Activated CD8-positive, alpha-beta memory T cell treated with anti-CD3 and anti-CD28 coated beads, Interleukin-2, amount 10 ng/mL, durations not matched to agents 7 days and 5 days (primary cell): ENCODE measurements around the gene PTX4. TPM values are rescaled to one million over a fixed set of nuclear protein-coding genes. Genes with fewer than 3 reads are reported as not detected.

Experiments used
- ATAC-seq: fragments of 150-1000 bp; cut with Tn5 transposase; one replicate; pipeline ENCODE4 v1.10.0; 2021; ENCODE audit warnings: moderate library complexity
- CTCF ChIA-PET: fragments of 350-600 bp; sonication (Branson Sonifier 250); formaldehyde crosslinking; loops from one replicate; lab custom pipeline; 2021; ENCODE audit warnings: antibody characterized with exemption; lab: Charles Lee
- DNase-seq: peaks from one replicate; pipeline ENCODE4 v3.0.0-alpha.2; 2020
- H3K27ac Mint-ChIP-seq: one replicate; pipeline ENCODE4 v1.8.0; 2021; ENCODE audit warnings: mild to moderate bottlenecking, mixed read lengths
- H3K27me3 Mint-ChIP-seq: one replicate; pipeline ENCODE4 v1.8.0; 2021; ENCODE audit warnings: mixed read lengths
- H3K36me3 Mint-ChIP-seq: one replicate; pipeline ENCODE4 v1.8.0; 2021; ENCODE audit warnings: mild to moderate bottlenecking, mixed read lengths
- H3K4me1 Mint-ChIP-seq: one replicate; pipeline ENCODE4 v1.8.0; 2021; ENCODE audit warnings: mixed read lengths
- H3K4me3 Mint-ChIP-seq: one replicate; pipeline ENCODE4 v1.8.0; 2021; ENCODE audit warnings: mild to moderate bottlenecking, moderate library complexity, mixed read lengths
- H3K9me3 Mint-ChIP-seq: one replicate; pipeline ENCODE4 v1.8.0; 2022; ENCODE audit warnings: low read depth, mixed read lengths
- total RNA-seq, 2 experiments: library from RNA; stranded (reverse); gene quantifications; one replicate each; pipeline ENCODE4 v1.2.3, GENCODE V29; 2021

Gene PTX4
- total RNA-seq, 2 experiments from 2014 or later = not detected

DNA sequence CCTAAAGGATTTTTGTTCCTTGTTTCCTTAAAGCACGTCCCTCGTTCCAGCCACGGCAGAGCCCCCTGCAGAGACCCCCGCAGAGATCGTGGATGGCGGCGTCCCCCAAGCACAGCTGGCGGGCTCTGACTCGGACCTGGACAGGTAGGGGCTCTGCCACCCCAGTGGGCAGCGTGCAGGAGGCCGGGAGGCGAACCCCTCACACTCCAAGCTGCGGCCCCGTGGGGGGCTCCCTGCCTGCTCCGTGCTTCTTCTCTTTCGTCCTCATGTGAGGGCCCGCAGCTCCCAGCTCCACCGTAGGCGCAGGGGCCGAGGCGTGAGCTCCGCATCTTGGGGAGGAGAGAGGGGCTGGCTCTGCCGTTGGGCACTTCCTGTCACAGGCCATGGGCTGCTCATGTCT, 12.9 kb upstream of the PTX4 start:
- no peak for ATAC-seq
- H3K4me1 Mint-ChIP-seq = no peaks in the 10 kb centered on the region
- peaks cover 16% of the 10 kb centered on the region for H3K36me3 Mint-ChIP-seq
- H3K27me3 Mint-ChIP-seq = no peaks in the 10 kb centered on the region
- no peak overlapping the region for H3K27ac Mint-ChIP-seq
- no peak overlapping the region for H3K4me3 Mint-ChIP-seq
- CTCF ChIA-PET = no interaction called here
- no peak for DNase-seq
- H3K9me3 Mint-ChIP-seq = no peaks in the 10 kb centered on the region

DNA sequence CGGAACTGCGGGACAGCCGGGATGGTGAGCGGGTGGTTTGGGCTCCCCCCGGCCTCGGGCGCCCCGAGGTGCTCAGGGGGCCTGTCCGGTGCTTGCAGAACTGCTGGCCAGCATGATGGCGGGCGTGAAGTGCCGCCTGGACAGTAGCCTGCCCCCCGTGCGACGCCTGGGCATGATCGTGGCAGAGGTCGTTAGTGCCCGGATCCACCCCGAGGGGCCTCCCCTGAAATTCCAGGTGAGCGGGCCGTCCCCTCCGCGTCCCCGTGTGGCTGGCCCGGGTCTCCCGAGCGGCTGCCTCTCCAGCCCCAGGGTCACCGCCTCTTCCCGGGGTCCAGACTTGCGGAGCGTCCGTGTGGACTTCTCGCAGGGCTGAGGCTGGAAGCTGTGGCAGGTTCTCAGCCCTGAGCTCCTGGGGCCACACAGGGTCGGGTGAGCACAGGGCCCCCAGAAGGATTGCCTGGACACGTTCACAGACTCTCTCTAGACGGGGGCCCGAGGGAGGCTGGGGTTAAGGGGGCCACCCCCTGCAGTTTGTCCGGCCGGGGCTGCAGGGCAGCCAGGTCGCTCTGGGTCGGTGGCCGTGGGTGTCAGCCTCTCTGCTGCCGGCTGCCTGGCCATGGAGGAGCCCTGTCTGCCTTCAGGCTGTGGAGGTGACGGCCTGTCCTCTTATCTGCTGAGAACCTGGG, 11.9 kb upstream of the PTX4 start:
- Mint-ChIP-seq H3K27ac (no peak overlapping the region), H3K4me1 (no peaks in the 10 kb centered on the region), H3K27me3 (no peaks in the 10 kb centered on the region), H3K36me3 (peaks cover 16% of the 10 kb centered on the region), H3K9me3 (no peaks in the 10 kb centered on the region), H3K4me3 (no peak overlapping the region)
- CTCF ChIA-PET = no interaction called here
- no peak for DNase-seq
- no peak for ATAC-seq

- CTCF ChIA-PET = interaction anchor here (1.4 kb wide), 1 partner anchor 111 kb away, joined by 3 read pairs; no protein-coding TSS in a partner anchor
- Mint-ChIP-seq H3K27me3 (no peaks in the 10 kb centered on the region), H3K4me1 (peaks cover 1% of the 10 kb centered on the region), H3K27ac (no peak overlapping the region), H3K4me3 (no peak overlapping the region), H3K36me3 (peaks cover 16% of the 10 kb centered on the region), H3K9me3 (no peaks in the 10 kb centered on the region)
- DNase-seq (no peak), ATAC-seq (no peak)
These were observed 11.2 kb upstream of the PTX4 start for GRCh38 chr16:1499756-1500464.

- Mint-ChIP-seq H3K4me3 (no peak overlapping the region), H3K36me3 (peaks cover 16% of the 10 kb centered on the region), H3K9me3 (no peaks in the 10 kb centered on the region), H3K4me1 (peaks cover 6% of the 10 kb centered on the region), H3K27me3 (no peaks in the 10 kb centered on the region), H3K27ac (no peak overlapping the region)
- ATAC-seq (no peak), DNase-seq (no peak)
- CTCF ChIA-PET = interaction anchor here (1.4 kb wide), 1 partner anchor 112 kb away, joined by 3 read pairs; no protein-coding TSS in a partner anchor
These were observed 10.3 kb upstream of the PTX4 start for GRCh38 chr16:1498899-1499676.

- Mint-ChIP-seq H3K36me3 (peaks cover 6% of the 10 kb centered on the region), H3K27ac (no peak overlapping the region), H3K4me1 (peaks cover 17% of the 10 kb centered on the region), H3K27me3 (no peaks in the 10 kb centered on the region), H3K4me3 (no peak overlapping the region), H3K9me3 (no peaks in the 10 kb centered on the region)
- CTCF ChIA-PET = interaction anchor here (1.3 kb wide), 1 partner anchor 32 kb away, joined by 3 read pairs; no protein-coding TSS in a partner anchor
- DNase-seq = no peak
- ATAC-seq = no peak
These were observed 8.4 kb upstream of the PTX4 start for GRCh38 chr16:1497014-1497598.

GRCh38 chr16:1496464-1496863, 7.7 kb upstream of the PTX4 start:
- Mint-ChIP-seq H3K4me3 (no peak overlapping the region), H3K4me1 (peaks cover 17% of the 10 kb centered on the region), H3K36me3 (peaks cover 3% of the 10 kb centered on the region), H3K27ac (no peak overlapping the region), H3K9me3 (no peaks in the 10 kb centered on the region), H3K27me3 (no peaks in the 10 kb centered on the region)
- no peak for DNase-seq
- CTCF ChIA-PET = interaction anchor here (1.3 kb wide), 1 partner anchor 33 kb away, joined by 3 read pairs; no protein-coding TSS in a partner anchor
- ATAC-seq = no peak

- Mint-ChIP-seq H3K36me3 (peaks cover 2% of the 10 kb centered on the region), H3K4me3 (no peak overlapping the region), H3K27me3 (no peaks in the 10 kb centered on the region), H3K4me1 (peaks cover 17% of the 10 kb centered on the region), H3K9me3 (no peaks in the 10 kb centered on the region), H3K27ac (no peak overlapping the region)
- ATAC-seq (no peak), DNase-seq (no peak)
- CTCF ChIA-PET = no interaction called here
These were observed 7.1 kb upstream of the PTX4 start for GRCh38 chr16:1495889-1496262.

GRCh38 chr16:1495211-1495888, 6.6 kb upstream of the PTX4 start:
- H3K4me3 Mint-ChIP-seq = no peak overlapping the region
- ATAC-seq = no peak
- peaks cover 17% of the 10 kb centered on the region for H3K4me1 Mint-ChIP-seq
- no peaks in the 10 kb centered on the region for H3K27me3 Mint-ChIP-seq
- CTCF ChIA-PET = interaction anchor here (0.6 kb wide), 1 partner anchor 19 kb away, joined by 3 read pairs; no protein-coding TSS in a partner anchor
- no peak overlapping the region for H3K27ac Mint-ChIP-seq
- DNase-seq = no peak
- H3K36me3 Mint-ChIP-seq = peaks cover 2% of the 10 kb centered on the region
- no peaks in the 10 kb centered on the region for H3K9me3 Mint-ChIP-seq

- no peaks in the 10 kb centered on the region for H3K9me3 Mint-ChIP-seq
- H3K27me3 Mint-ChIP-seq = no peaks in the 10 kb centered on the region
- CTCF ChIA-PET = interaction anchor here (0.6 to 1.6 kb wide), 2 partner anchors 18 to 39 kb away, joined by 3 to 4 read pairs; partner anchors contain the start of gene TMEM204
- H3K27ac Mint-ChIP-seq = no peak overlapping the region
- peak overlapping the region; percentile 79 for H3K4me3 Mint-ChIP-seq
- no peak for ATAC-seq
- no peak for DNase-seq
- H3K36me3 Mint-ChIP-seq = peaks cover 2% of the 10 kb centered on the region
- H3K4me1 Mint-ChIP-seq = peaks cover 17% of the 10 kb centered on the region
These were observed 6.0 kb upstream of the PTX4 start for GRCh38 chr16:1494711-1495110.

GRCh38 chr16:1494129-1494640, 5.4 kb upstream of the PTX4 start:
- CTCF ChIA-PET = interaction anchor here (1.2 to 1.6 kb wide), 2 partner anchors 20 to 39 kb away, joined by 3 to 4 read pairs; partner anchors contain the start of gene TMEM204
- peak overlapping the region; percentile 82 for H3K27ac Mint-ChIP-seq
- H3K36me3 Mint-ChIP-seq = peaks cover 2% of the 10 kb centered on the region
- no peaks in the 10 kb centered on the region for H3K27me3 Mint-ChIP-seq
- ATAC-seq = no peak
- DNase-seq = no peak
- H3K4me3 Mint-ChIP-seq = peak overlapping the region; percentile 79
- H3K9me3 Mint-ChIP-seq = no peaks in the 10 kb centered on the region
- peaks cover 17% of the 10 kb centered on the region for H3K4me1 Mint-ChIP-seq

DNA sequence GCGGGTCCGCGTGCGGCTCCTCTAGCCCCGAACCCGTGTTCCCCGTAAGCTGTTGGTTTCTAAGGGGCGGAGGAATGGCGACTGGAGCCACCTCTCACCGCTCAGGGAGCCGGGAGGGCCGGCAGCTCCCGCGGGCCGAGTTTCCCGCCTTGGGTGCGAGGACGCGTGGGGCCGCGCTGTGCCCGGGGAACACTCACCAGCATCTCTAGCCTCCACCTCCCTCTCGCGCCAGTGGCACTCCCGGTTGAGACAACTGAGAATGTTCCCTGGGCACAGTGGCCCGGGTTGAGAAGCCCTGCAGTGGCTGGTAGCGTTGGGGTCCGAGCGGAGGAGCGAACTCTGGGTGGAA, 5.0 kb upstream of the PTX4 start:
- peak; percentile 17 for ATAC-seq
- peak overlapping the region; percentile 79 for H3K4me3 Mint-ChIP-seq
- DNase-seq = no peak
- peaks cover 17% of the 10 kb centered on the region for H3K4me1 Mint-ChIP-seq
- peaks cover 2% of the 10 kb centered on the region for H3K36me3 Mint-ChIP-seq
- H3K27me3 Mint-ChIP-seq = no peaks in the 10 kb centered on the region
- CTCF ChIA-PET = interaction anchor here (1.2 to 1.6 kb wide), 3 partner anchors 21 to 130 kb away, joined by 3 to 6 read pairs (median 4); partner anchors contain the start of gene TMEM204
- H3K27ac Mint-ChIP-seq = peak overlapping the region; percentile 82
- H3K9me3 Mint-ChIP-seq = no peaks in the 10 kb centered on the region
